H54 (cell line): ENCODE data around the gene PDGFRA.

Experiments used
- DNase-seq: peaks from one replicate; pipeline ENCODE4 v3.0.0; 2011; ENCODE audit warnings: low spot score, mixed read lengths; ENCODE audit not compliant: insufficient read length
- FAIRE-seq: peaks from 3 replicates; lab custom pipeline; 2011; peaks lifted over from hg19 to GRCh38; lab: Jason Lieb, UNC
- POLR2A ChIP-seq: IDR thresholded peaks from 2 replicates; pipeline ENCODE4 v1.6.1; 2011; ENCODE audit warnings: low read depth, mild to moderate bottlenecking, low read length

The PDGFRA gene

DNA sequence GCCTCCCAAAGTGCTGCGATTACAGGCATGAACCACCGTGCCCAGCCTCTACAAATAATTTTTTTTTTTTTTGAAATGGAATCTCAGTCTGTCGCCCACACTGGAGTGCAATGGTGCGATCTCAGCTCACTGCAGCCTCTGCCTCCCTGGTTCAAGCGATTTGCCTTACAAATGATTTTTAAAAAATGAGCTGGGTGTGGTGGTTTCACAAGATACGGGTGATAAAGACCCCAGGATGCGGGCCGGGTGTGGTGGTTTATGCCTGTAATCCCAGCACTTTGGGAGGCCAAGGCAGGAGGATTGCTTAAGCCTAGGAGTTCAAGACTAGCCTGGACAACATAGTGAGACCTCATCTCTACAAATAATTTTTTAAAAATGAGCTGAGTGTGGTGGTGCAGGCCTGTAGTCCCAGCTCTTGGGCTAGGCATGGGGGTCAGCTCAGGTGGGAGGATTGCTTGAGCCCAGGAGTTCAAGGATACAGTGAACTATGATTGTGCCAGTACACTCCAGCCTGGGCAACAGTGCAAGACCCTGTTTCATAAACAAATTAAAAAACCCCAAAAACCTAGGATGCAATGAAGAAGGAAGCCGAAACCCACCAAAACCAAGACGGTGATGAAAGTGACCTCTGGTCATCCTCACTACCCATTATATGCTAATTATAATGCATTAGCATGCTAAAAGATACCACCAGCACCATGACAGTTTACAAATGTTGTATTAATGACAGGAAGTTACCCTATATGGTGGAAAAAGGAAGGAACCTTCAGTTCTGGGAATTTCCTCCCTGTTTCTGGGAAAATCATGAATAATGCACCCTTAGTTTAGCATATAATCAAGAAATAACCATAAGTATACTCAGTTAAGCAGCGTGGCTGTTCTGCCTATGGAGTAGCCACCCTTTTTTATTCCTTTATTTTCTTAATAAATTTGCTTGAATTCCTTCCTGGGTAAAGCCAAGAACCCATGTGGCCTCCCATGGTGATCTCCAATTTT is 27.7 kb downstream of the PDGFRA start:
- DNase-seq = no peak
- TF ChIP-seq POLR2A = no peak
- FAIRE-seq = no peak

DNA sequence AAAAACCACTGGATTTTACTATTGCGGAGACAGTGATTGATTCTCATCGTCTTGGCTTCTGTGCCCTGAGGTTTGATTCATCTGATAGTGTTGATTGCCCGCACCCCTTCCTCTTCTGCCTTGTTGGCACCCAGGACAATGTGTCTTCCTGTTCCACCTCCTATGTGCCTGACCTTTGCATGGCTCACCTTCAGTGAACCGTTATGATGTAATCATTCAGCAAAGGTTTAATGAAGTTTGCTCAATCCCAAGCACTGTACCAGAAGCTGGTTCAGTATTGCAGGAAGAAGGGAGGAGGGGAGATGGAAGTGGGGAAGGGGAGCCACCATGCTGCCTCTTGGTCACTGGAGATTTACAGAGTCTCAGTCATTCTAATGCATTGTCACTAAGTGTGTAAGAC is 36.3 kb downstream of the PDGFRA start:
- no peak for DNase-seq
- no peak for FAIRE-seq
- no peak for TF ChIP-seq POLR2A

DNA sequence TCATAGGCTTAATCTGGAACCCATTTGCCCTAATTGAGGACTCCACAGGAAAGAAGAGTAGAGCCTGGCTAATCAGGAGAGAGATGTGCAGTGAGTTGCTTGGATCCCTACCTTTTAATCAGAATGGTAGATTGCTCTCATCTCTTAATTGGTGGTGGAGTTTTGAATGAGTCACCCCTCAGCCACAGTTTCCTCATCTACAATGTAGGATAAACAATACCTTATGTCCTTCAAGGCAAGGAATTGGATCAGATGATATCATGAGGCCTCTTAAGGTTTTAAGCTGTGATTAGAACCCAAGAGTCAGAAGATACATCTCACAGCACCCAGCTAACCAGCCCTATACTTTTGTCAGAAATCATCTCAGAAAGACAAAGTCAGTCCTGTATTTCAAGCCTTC is 39.1 kb downstream of the PDGFRA start:
- no peak for TF ChIP-seq POLR2A
- DNase-seq (no peak), FAIRE-seq (no peak)

- FAIRE-seq (no peak), DNase-seq (no peak)
- TF ChIP-seq POLR2A = no peak
These were observed 42.4 kb downstream of the PDGFRA start for GRCh38 chr4:54271464-54271863.

DNA sequence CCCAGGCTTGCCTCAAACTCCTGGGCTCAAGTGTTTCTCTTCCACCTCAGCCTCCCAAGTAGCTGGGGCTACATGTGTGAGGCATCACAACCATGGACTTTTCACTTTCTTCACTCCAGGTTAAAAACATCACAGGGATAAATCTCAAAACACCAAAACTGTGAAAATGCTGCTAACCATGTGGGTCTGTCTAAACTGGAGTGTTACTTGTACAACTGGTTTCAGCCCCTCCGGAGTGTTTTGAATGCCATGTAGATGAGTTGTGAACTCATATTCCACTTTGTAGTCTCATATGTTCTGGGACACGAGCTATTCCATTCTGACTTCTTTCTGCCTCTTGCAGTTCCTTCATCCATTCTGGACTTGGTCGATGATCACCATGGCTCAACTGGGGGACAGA is 43.0 kb downstream of the PDGFRA start:
- no peak for TF ChIP-seq POLR2A
- no peak for FAIRE-seq
- no peak for DNase-seq

DNA sequence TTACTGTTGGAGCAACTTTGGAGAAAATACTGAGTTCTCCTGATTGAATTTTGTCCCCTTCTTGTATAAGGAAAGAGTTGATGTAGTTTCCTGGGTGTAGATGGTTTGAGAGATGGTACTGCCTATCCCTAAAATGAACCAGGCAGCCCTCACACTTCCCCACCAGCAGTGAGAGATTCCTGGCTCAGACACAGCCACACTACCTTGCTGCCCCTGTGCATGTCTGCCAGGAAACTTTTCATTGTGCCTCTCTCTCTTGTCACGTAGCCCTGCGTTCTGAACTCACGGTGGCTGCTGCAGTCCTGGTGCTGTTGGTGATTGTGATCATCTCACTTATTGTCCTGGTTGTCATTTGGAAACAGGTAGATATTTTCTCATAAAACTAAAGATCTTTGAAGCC is 45.2 kb downstream of the PDGFRA start:
- TF ChIP-seq POLR2A = no peak
- DNase-seq (no peak), FAIRE-seq (no peak)

DNA sequence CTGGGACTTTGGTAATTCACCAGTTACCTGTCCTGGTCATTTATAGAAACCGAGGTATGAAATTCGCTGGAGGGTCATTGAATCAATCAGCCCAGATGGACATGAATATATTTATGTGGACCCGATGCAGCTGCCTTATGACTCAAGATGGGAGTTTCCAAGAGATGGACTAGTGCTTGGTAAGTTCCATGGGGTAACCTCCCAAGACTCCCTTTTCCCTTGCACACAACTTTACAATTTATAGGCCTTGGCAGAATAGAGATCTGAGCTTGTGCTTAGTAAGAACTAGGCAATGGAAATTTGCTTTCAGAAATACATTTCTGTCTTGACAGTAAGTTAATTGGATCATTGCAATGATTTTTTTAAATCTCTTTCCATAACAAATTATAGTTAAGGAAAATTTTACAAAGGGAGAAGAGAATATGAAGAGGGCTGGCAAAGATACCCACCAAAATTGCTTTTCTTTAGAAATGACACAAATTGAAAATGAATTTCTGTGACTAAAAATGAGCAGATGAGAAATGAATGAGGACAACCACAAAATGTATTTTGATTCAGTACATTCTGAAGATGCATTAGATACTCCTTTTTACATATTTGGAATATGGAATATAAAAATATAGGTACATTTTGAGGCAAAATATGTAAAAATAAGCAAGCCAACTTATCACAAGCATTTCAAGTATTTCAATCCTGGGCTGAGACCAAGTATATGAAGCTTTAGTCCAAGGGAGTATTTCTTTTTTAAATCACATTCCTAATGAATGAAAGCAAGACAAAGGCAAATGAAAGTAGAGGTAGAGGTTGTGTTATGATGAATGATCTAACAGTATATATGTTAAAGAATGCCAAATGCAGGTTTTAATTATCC is 45.9 kb downstream of the PDGFRA start:
- TF ChIP-seq POLR2A = no peak
- DNase-seq (no peak), FAIRE-seq (no peak)

DNA sequence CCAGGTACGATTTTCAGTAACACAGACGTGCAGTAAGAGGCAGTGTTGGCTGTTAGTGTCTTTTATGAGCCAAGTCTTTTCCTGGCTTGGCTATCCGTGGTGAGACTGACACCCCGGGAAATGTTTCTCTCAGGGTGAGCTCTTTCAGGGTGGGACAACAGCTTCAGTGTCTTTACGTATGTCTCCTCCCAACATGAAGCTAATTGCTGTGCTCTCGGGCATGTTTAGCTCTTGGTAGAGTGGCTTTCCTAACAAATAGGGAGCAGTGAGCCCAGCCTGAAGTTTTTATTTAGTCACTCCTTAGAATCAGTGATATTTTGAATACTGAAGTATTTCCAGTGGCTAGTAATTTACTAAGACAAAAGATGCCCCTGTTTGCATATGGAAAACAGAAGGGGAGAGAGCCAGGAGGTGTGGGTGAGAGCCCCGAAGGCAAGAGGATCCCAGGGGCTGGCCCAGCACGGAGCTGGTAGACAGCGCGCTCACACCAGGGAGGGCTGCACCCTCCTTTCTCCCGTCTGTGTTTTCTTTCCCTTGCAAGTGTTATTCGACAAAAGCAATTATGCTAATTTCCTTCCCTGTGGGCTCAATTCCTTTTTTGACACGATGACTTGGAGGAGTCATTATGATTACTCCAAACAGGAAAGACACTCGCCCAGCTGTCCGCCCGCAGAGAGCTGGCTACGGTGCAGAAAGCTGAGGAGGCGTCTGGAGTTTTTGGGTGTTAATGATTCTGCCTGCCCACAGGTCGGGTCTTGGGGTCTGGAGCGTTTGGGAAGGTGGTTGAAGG is 47.7 kb downstream of the PDGFRA start:
- no peak for TF ChIP-seq POLR2A
- FAIRE-seq (no peak), DNase-seq (no peak)

- DNase-seq = peak; percentile 29
- no peak for FAIRE-seq
- TF ChIP-seq POLR2A = no peak
These were observed 48.6 kb downstream of the PDGFRA start for GRCh38 chr4:54277691-54278090.

- TF ChIP-seq POLR2A = no peak
- no peak for FAIRE-seq
- no peak for DNase-seq
These were observed 49.1 kb downstream of the PDGFRA start for GRCh38 chr4:54278216-54278615.

DNA sequence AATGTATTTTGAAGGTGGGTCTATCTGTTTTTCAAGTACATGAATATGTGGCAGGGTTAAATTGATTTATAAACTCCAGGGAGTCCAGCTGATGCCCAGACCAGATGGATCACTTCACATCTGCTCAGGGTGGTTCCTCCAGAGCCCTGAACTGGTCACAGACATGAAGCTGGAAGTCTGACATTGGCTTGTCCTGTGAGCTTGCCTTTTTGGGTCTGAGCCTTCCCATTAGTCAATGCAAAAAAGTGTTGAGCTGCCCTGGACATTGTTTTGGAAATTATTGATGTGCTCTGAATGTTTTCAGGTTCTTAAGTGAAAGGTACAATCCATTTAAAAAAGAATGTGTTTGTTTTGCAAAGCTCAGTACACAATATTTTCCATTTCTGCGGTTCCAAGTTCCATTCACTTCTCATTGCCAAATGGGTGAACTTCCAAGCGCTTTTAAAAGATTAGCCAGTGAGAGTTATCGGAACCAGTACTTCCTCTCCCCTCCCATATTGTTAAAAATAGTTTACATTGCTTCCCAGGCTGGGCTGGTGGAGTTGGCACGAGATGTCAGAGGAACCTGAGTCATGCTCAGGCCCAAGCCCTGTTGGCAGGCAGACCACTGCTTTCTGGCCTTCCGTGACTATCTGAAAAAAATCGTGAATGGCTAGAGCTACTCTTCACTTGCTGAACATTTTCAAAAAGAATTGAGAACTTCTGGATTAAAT is 52.1 kb downstream of the PDGFRA start:
- DNase-seq = peak; percentile 22
- TF ChIP-seq POLR2A = no peak
- FAIRE-seq = no peak

DNA sequence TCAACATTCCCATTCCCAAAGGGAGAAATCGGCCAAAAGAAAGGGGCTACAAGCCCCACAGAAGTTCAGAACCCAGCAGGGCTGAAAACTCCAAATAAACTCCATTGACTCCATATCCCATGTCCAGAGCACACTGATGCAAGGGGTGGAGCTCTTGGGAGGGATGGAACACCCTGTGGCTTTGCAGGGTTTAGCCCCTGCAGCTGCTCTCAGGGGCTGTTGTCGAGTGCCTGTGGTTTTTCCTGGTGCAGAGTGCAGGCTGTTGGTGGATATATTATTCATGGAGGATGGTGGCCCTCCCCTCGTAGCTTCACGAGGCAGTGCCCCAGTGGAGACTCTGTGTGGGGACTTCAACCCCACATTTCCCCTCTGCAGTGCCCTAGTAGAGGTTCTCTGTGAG is 53.7 kb downstream of the PDGFRA start:
- FAIRE-seq = no peak
- TF ChIP-seq POLR2A = no peak
- no peak for DNase-seq

- DNase-seq (no peak), FAIRE-seq (no peak)
- no peak for TF ChIP-seq POLR2A
These were observed 60.2 kb downstream of the PDGFRA start for GRCh38 chr4:54289316-54289715.
